Measurements from ENCODE around the gene FHOD3. TPM values are rescaled to one million over a fixed set of nuclear protein-coding genes. Genes with fewer than 3 reads are reported as not detected.

FHOD3 gene
- polyA plus RNA-seq, 2 of the 4 experiments (the other 2 are of a cell fraction), result 2.5 to 3.6 TPM

DNA sequence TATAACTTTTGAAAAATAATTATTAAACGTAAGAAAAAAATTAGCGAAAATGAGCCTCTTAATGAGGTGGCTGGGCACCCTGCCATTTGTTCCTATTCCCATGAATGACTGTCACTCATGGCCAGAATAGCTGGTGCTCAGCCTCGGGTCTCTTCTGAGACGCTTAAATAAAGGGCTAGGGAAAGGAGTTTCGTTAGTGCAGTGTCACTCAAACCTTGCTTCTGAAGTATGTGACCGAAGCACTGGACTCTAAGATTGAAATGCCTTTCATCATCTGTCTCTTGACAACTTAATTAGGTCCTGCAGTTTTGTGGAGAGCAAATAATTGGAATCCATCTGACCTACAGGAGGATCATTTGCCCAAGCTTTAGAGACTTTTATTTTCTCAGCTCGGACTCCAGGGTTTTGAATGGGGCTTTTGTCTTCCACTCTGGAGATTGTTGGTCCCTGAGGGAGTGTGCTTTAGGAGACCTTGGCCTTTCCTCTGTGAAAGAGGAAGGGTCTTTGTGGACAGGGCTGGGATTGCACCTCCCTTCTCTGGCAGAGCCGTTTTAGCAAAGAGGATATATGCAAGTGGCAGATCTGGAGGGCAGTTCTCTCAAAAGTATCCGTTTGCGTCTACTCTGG, 42.3 kb upstream of the FHOD3 start (continued):
- TF ChIP-seq BHLHE40 (IDR thresholded peaks at IDR 0.05; ENCODE audit: low read depth, low read length), result no peak

DNA sequence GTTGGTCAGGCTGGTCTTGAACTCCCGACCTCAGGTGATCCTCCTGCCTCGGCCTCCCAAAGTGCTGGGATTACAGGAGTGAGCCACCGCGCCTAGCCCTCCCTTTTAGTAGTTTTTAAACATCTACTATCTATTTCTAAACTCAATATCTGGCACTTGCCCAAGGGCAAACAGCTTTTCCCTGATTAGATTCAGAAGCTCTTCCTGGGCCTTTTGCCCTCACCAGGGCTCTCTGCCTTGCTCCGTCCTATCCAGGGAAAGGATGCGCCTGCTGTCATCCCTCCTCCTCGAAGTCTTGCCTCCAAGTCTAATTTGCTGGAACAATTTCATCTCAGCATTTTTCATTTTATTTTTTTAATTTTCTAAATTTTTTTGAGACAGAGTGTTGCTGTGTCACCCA, 41.4 kb upstream of the FHOD3 start:
- Histone ChIP-seq H3K27ac (no peak overlapping the region), H3K9me3 (no peaks in the 10 kb centered on the region), H3K4me1 (no peaks in the 10 kb centered on the region), H3K4me3 (no peak overlapping the region), H3K4me2 (no peak overlapping the region)
- FAIRE-seq (no peak), ATAC-seq (no peak), DNase-seq (ENCODE audit: low read depth in 1 of 2, low spot score in 1 of 2) (no peak)
- CTCF ChIA-PET, result interaction anchor here (1.2 kb wide), 1 partner anchor 25 kb away, joined by 3 read pairs; no protein-coding TSS in a partner anchor
- POLR2A ChIA-PET, result no interaction called here
- WGBS (ENCODE audit: missing lambda C conversion rate), result 86% methylated on average over 7 of the region's 7 CpGs
- TF ChIP-seq NR3C1 (IDR thresholded peaks at IDR 0.05), result no peak
- no peak for TF ChIP-seq E2F6 (IDR thresholded peaks at IDR 0.05; ENCODE audit: borderline replicate concordance, low read depth)
- TF ChIP-seq, protein P1, sequence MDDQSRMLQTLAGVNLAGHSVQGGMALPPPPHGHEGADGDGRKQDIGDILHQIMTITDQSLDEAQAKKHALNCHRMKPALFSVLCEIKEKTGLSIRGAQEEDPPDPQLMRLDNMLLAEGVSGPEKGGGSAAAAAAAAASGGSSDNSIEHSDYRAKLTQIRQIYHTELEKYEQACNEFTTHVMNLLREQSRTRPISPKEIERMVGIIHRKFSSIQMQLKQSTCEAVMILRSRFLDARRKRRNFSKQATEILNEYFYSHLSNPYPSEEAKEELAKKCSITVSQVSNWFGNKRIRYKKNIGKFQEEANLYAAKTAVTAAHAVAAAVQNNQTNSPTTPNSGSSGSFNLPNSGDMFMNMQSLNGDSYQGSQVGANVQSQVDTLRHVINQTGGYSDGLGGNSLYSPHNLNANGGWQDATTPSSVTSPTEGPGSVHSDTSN (IDR thresholded peaks at IDR 0.05), result no peak
- TF ChIP-seq PHF8 (IDR thresholded peaks at IDR 0.05; ENCODE audit: borderline replicate concordance, low read depth), result no peak

GRCh38 chr18:36262971-36263370, 34.5 kb upstream of the FHOD3 start:
- no peak for DNase-seq (ENCODE audit: low read depth in 1 of 2, low spot score in 1 of 2)
- ATAC-seq, result no peak
- POLR2A ChIA-PET, result no interaction called here
- H3K4me1 ChIP-seq, result no peaks in the 10 kb centered on the region
- 93% methylated on average over 1 of the region's 1 CpG for WGBS (ENCODE audit: missing lambda C conversion rate)
- no peak overlapping the region for H3K4me2 ChIP-seq
- no peak overlapping the region for H3K4me3 ChIP-seq
- CTCF ChIA-PET, result interaction anchor here (0.6 kb wide), 1 partner anchor 22 kb away, joined by 3 read pairs; no protein-coding TSS in a partner anchor
- TF ChIP-seq E2F6 (IDR thresholded peaks at IDR 0.05; ENCODE audit: borderline replicate concordance, low read depth) (no peak), CEBPB (IDR thresholded peaks at IDR 0.05) (no peak), ZSCAN20 (CRISPR knock-in tag; IDR thresholded peaks at IDR 0.05) (no peak), ZNF302 (CRISPR knock-in tag; IDR thresholded peaks at IDR 0.05) (no peak), EHMT2 (IDR thresholded peaks at IDR 0.05; ENCODE audit: low read depth) (no peak), NR3C1 (IDR thresholded peaks at IDR 0.05) (no peak), RAD21 (conservative IDR thresholded peaks at IDR 0.05 in 1 of 2, IDR thresholded peaks at IDR 0.05 in 1 of 2) (no peak), CBX2 (IDR thresholded peaks at IDR 0.05; ENCODE audit: borderline replicate concordance, low read depth) (no peak), MAFK (IDR thresholded peaks at IDR 0.05; ENCODE audit: partially characterized antibody) (no peak), EP300 (IDR thresholded peaks at IDR 0.05) (no peak), HEYL (CRISPR knock-in tag; IDR thresholded peaks at IDR 0.05) (no peak), CHD4 (IDR thresholded peaks at IDR 0.05; ENCODE audit: borderline replicate concordance) (no peak), JUNB (IDR thresholded peaks at IDR 0.05) (no peak)
- TF ChIP-seq, protein P2, sequence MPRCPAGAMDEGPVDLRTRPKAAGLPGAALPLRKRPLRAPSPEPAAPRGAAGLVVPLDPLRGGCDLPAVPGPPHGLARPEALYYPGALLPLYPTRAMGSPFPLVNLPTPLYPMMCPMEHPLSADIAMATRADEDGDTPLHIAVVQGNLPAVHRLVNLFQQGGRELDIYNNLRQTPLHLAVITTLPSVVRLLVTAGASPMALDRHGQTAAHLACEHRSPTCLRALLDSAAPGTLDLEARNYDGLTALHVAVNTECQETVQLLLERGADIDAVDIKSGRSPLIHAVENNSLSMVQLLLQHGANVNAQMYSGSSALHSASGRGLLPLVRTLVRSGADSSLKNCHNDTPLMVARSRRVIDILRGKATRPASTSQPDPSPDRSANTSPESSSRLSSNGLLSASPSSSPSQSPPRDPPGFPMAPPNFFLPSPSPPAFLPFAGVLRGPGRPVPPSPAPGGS (IDR thresholded peaks at IDR 0.05), result no peak
- TF ChIP-seq, protein P3, sequence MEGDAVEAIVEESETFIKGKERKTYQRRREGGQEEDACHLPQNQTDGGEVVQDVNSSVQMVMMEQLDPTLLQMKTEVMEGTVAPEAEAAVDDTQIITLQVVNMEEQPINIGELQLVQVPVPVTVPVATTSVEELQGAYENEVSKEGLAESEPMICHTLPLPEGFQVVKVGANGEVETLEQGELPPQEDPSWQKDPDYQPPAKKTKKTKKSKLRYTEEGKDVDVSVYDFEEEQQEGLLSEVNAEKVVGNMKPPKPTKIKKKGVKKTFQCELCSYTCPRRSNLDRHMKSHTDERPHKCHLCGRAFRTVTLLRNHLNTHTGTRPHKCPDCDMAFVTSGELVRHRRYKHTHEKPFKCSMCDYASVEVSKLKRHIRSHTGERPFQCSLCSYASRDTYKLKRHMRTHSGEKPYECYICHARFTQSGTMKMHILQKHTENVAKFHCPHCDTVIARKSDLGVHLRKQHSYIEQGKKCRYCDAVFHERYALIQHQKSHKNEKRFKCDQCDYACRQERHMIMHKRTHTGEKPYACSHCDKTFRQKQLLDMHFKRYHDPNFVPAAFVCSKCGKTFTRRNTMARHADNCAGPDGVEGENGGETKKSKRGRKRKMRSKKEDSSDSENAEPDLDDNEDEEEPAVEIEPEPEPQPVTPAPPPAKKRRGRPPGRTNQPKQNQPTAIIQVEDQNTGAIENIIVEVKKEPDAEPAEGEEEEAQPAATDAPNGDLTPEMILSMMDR (IDR thresholded peaks at IDR 0.05), result no peak
- H3K9me3 ChIP-seq, result no peaks in the 10 kb centered on the region
- no peak overlapping the region for H3K27ac ChIP-seq
- FAIRE-seq, result no peak
